22Rv1 (cell line): Measurements from ENCODE around the gene AK1.

Experiments used
- CTCF ChIP-seq: fragments of 450-650 bp; IDR thresholded peaks from 2 replicates; pipeline ENCODE4 v1.5.1; 2017; ENCODE audit warnings: mild to moderate bottlenecking
- ZFX ChIP-seq: fragments of 450-650 bp; IDR thresholded peaks from 2 replicates; pipeline ENCODE4 v1.6.1; 2017; ENCODE audit warnings: antibody characterized with exemption, borderline replicate concordance

- TF ChIP-seq CTCF = no peak
- TF ChIP-seq ZFX = no peak
Measured at GRCh38 chr9:127903557-127904475, 26.3 kb upstream of the AK1 start.
